ENCODE measurements around the gene DNAH17. TPM values are rescaled to one million over a fixed set of nuclear protein-coding genes. Genes with fewer than 3 reads are reported as not detected.

DNAH17 gene
- total RNA-seq, 1 experiment from 2014 or later: 0.13 TPM

- Mint-ChIP-seq H3K4me3 (no peak overlapping the region), H3K27ac (peak overlapping the region in 2 of 3 experiments; percentile 29 to 77; a peak in 1 of 7 replicates), H3K36me3 (ENCODE audit: insufficient read depth in 1 of 3, low read depth in 3 of 3) (no peaks in the 10 kb centered on the region; a peak in 1 of 7 replicates), H3K9me3 (no peaks in the 10 kb centered on the region), H3K27me3 (ENCODE audit: low read depth) (no peaks in the 10 kb centered on the region), H3K4me1 (peaks cover 10 to 11% of the 10 kb centered on the region in 2 experiments; a peak in 3 of 4 replicates)
- Histone ChIP-seq H2BK5ac (ENCODE audit: insufficient read length, low read length) (no peak overlapping the region), H3K18ac (ENCODE audit: insufficient read length, low read depth, low read length) (no peak overlapping the region), H3K14ac (ENCODE audit: insufficient read depth, low read length) (no peak overlapping the region), H2BK120ac (ENCODE audit: low read depth, low read length, poor library complexity, severe bottlenecking) (no peak overlapping the region), H3T11ph (ENCODE audit: low read length) (no peak overlapping the region), H3K56ac (ENCODE audit: insufficient read length, low read depth, low read length) (no peak overlapping the region), H3K9ac (ENCODE audit: extremely low read depth, insufficient read length, low read length) (no peak overlapping the region), H4K5ac (ENCODE audit: insufficient read length, low read depth, low read length) (no peak overlapping the region), H4K91ac (ENCODE audit: insufficient read length, low read depth, low read length) (no peak overlapping the region), H3K79me1 (ENCODE audit: insufficient read depth, low read depth, low read length, poor library complexity, severe bottlenecking) (no peaks in the 10 kb centered on the region), H3K4ac (ENCODE audit: low read depth, low read length) (no peak overlapping the region), H2AK5ac (ENCODE audit: insufficient read length, low read length) (no peak overlapping the region), H2BK20ac (ENCODE audit: low read depth, low read length, poor library complexity, severe bottlenecking) (no peak overlapping the region), H2BK12ac (ENCODE audit: insufficient read length, low read depth, low read length) (no peak overlapping the region), H3K23ac (ENCODE audit: insufficient read length, low read depth, low read length) (no peak overlapping the region), H3K4me2 (ENCODE audit: insufficient read depth, insufficient read length, low read length) (no peak overlapping the region), H4K20me1 (ENCODE audit: control insufficient read depth, insufficient read depth, insufficient read length) (no peaks in the 10 kb centered on the region), H2AFZ (ENCODE audit: low read length) (no peak overlapping the region), H2BK15ac (ENCODE audit: low read depth, low read length) (no peak overlapping the region), H3K27me3 (ENCODE audit: insufficient read depth, low read length) (no peaks in the 10 kb centered on the region), H3K27ac (ENCODE audit: insufficient read length, low read depth, low read length) (no peak overlapping the region), H3K4me1 (ENCODE audit: insufficient read depth, low read length) (no peaks in the 10 kb centered on the region), H3K23me2 (ENCODE audit: insufficient read length, low read depth, low read length, poor library complexity, severe bottlenecking) (no peaks in the 10 kb centered on the region), H3K9me3 (ENCODE audit: control insufficient read depth, low read depth, low read length) (no peaks in the 10 kb centered on the region), H3K79me2 (ENCODE audit: insufficient read depth, low read length) (no peaks in the 10 kb centered on the region), H4K8ac (replicated peaks; ENCODE audit: insufficient read length, low read depth, low read length) (no peak overlapping the region)
- TF ChIP-seq, protein P1, sequence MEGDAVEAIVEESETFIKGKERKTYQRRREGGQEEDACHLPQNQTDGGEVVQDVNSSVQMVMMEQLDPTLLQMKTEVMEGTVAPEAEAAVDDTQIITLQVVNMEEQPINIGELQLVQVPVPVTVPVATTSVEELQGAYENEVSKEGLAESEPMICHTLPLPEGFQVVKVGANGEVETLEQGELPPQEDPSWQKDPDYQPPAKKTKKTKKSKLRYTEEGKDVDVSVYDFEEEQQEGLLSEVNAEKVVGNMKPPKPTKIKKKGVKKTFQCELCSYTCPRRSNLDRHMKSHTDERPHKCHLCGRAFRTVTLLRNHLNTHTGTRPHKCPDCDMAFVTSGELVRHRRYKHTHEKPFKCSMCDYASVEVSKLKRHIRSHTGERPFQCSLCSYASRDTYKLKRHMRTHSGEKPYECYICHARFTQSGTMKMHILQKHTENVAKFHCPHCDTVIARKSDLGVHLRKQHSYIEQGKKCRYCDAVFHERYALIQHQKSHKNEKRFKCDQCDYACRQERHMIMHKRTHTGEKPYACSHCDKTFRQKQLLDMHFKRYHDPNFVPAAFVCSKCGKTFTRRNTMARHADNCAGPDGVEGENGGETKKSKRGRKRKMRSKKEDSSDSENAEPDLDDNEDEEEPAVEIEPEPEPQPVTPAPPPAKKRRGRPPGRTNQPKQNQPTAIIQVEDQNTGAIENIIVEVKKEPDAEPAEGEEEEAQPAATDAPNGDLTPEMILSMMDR (conservative IDR thresholded peaks at IDR 0.05): no peak
- DNase-seq: no peak
- WGBS (ENCODE audit: extremely low coverage, insufficient read length, low lambda C conversion rate): no CpG with 5 or more reads among the region's 7 CpGs
These were observed 35.5 kb downstream of the DNAH17 start for GRCh38 chr17:78541488-78542206.

Data from H9 (cell line).